Iris pigment epithelial cell (primary cell): ENCODE measurements around the gene STK4.

Experiments used
- DNase-seq: peaks from one replicate; pipeline ENCODE4 v3.0.0-alpha.2; 2011; ENCODE audit warnings: low read depth

The STK4 gene

GRCh38 chr20:44966030-44966961 is at the start of gene STK4:
STK4 (plus strand) TSS chr20:44966512; CDS start chr20:44966569, 57 bp downstream.
- peak; percentile 89 for DNase-seq

- DNase-seq: no peak
Measured at GRCh38 chr20:44916586-44916985, 49.7 kb upstream of the STK4 start.

GRCh38 chr20:44917399-44917798 is 48.9 kb upstream of the STK4 start:
- DNase-seq: no peak

- DNase-seq: no peak
Measured at GRCh38 chr20:44918342-44918741, 48.0 kb upstream of the STK4 start.

- DNase-seq: no peak
Measured at GRCh38 chr20:44918761-44919160, 47.6 kb upstream of the STK4 start.

- no peak for DNase-seq
Measured at GRCh38 chr20:44921447-44921846, 44.9 kb upstream of the STK4 start.

GRCh38 chr20:44924541-44924940 is 41.8 kb upstream of the STK4 start:
- DNase-seq: no peak

GRCh38 chr20:44928595-44928994 is 37.7 kb upstream of the STK4 start:
- no peak for DNase-seq

GRCh38 chr20:44930517-44931168 is 35.7 kb upstream of the STK4 start:
- no peak for DNase-seq

GRCh38 chr20:44931911-44932310 is 34.4 kb upstream of the STK4 start:
- no peak for DNase-seq

- DNase-seq: no peak
Measured at GRCh38 chr20:44932916-44933315, 33.4 kb upstream of the STK4 start.

GRCh38 chr20:44936510-44936909 is 29.8 kb upstream of the STK4 start:
- DNase-seq: no peak

GRCh38 chr20:44938637-44939036 is 27.7 kb upstream of the STK4 start:
- no peak for DNase-seq

- no peak for DNase-seq
Measured at GRCh38 chr20:44941120-44941691, 25.1 kb upstream of the STK4 start.

- no peak for DNase-seq
Measured at GRCh38 chr20:44942264-44942973, 23.9 kb upstream of the STK4 start.

- no peak for DNase-seq
Measured at GRCh38 chr20:44943828-44944227, 22.5 kb upstream of the STK4 start.

- DNase-seq: no peak
Measured at GRCh38 chr20:44945261-44945660, 21.1 kb upstream of the STK4 start.

GRCh38 chr20:44946271-44946852 is 19.9 kb upstream of the STK4 start:
- DNase-seq: peak; percentile 44

GRCh38 chr20:44948107-44948506 is 18.2 kb upstream of the STK4 start:
- DNase-seq: no peak

- no peak for DNase-seq
Measured at GRCh38 chr20:44948513-44948912, 17.8 kb upstream of the STK4 start.

GRCh38 chr20:44950368-44950767 is 15.9 kb upstream of the STK4 start:
- DNase-seq: no peak

GRCh38 chr20:44952731-44953130 is 13.6 kb upstream of the STK4 start:
- no peak for DNase-seq
